HL-60 (cell line): ENCODE data around the gene NCK2.

Experiments used
- DNase-seq, 2 experiments: peaks; one replicate each; pipeline ENCODE4 v3.0.0-alpha.2; 2010 to 2020; ENCODE audit warnings: low read depth in 1 of 2, low spot score in 1 of 2
- H3K27ac ChIP-seq: fragments of 250-450 bp; sonication (Bioruptor Pico); replicated peaks from 2 replicates; pipeline ENCODE4 v1.5.1; 2020; ENCODE audit warnings: mild to moderate bottlenecking, moderate library complexity
- H3K27me3 ChIP-seq: fragments of 250-450 bp; sonication (Bioruptor Pico); 2 replicates; pipeline ENCODE4 v1.5.1; 2021; ENCODE audit warnings: mild to moderate bottlenecking, moderate library complexity; ENCODE audit not compliant: insufficient read depth, poor library complexity, severe bottlenecking
- H3K4me3 ChIP-seq: replicated peaks from 2 replicates; pipeline ENCODE4 v1.5.1; 2011; ENCODE audit warnings: mild to moderate bottlenecking, control low read depth, low read length; ENCODE audit not compliant: insufficient read depth
- CTCF ChIP-seq: IDR thresholded peaks from one replicate; pipeline ENCODE4 v1.5.1; 2011; ENCODE audit warnings: low read length, control low read depth, inconsistent platforms; ENCODE audit not compliant: insufficient read depth
- GABPA ChIP-seq: IDR thresholded peaks from 2 replicates; pipeline ENCODE4 v1.6.1; 2012; ENCODE audit warnings: low read depth
- POLR2AphosphoS5 ChIP-seq: IDR thresholded peaks from 2 replicates; pipeline ENCODE4 v1.6.1; 2012; ENCODE audit warnings: low read depth
- REST ChIP-seq: IDR thresholded peaks from 2 replicates; pipeline ENCODE4 v1.6.1; 2012; ENCODE audit warnings: low read depth; ENCODE audit not compliant: insufficient replicate concordance
- SPI1 ChIP-seq: IDR thresholded peaks from 2 replicates; pipeline ENCODE4 v1.6.1; 2012; ENCODE audit warnings: low read depth, mild to moderate bottlenecking, borderline replicate concordance

The NCK2 gene

DNA sequence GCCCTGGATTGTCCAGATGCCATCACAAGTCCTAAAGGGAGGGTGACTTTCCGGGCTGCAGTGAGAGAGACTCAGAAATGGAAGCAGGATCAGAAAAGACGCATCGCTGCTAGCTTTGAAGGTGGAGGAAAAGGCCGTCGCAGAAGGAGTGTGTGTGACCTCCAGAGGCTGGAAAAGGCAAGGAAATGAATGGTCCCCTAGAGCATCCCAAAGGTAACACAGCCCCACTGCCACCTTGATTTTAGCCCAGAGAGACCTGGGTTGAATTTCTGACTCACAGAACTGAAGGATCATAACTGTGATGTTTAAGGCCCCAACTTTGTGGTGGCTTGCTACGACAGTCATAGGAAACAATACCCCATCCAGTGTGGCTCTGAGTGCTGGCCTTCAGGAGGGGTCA lies 8.6 kb upstream of the NCK2 start:
- TF ChIP-seq CTCF (no peak), SPI1 (no peak), REST (no peak), GABPA (no peak), POLR2AphosphoS5 (no peak)
- Histone ChIP-seq H3K4me3 (no peak overlapping the region), H3K27ac (no peak overlapping the region), H3K27me3 (no peaks in the 10 kb centered on the region)
- no peak for DNase-seq

- Histone ChIP-seq H3K27ac (no peak overlapping the region), H3K4me3 (no peak overlapping the region), H3K27me3 (no peaks in the 10 kb centered on the region)
- TF ChIP-seq GABPA = no peak
- no peak for TF ChIP-seq REST
- TF ChIP-seq SPI1 = no peak
- no peak for TF ChIP-seq CTCF
- no peak for TF ChIP-seq POLR2AphosphoS5
- no peak for DNase-seq
Observed at GRCh38 chr2:105737980-105738657, 6.6 kb upstream of the NCK2 start.

DNA sequence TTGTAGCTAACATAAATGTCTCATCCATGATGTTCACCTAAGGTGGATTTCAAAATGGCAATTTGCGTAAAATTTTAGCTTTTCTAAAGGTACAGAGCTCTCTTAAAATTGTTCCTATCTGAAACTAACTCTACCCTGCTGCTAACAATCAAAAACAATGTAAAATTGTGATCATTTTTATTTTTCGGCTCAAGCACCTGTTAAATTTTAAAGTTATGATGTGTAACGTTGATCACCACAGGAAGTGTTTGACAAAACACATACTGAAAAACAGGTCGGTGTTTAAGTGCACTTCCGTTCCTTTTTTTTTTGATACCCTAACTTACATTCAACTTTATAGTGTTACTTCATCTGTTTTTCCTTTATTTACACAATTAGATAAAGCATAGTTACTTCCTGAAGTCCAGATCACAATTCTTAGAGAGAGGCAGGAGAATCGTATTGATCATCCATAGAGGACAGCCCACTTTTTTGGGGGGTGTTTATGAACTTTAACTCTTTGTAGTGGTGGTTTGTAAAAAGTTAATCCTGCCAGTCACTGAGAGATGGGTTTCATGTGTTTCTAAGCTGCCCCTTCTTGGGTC lies 6.0 kb upstream of the NCK2 start:
- H3K27me3 ChIP-seq = no peaks in the 10 kb centered on the region
- no peak overlapping the region for H3K4me3 ChIP-seq
- DNase-seq = no peak
- no peak overlapping the region for H3K27ac ChIP-seq
- TF ChIP-seq CTCF = no peak
- no peak for TF ChIP-seq POLR2AphosphoS5
- no peak for TF ChIP-seq SPI1
- TF ChIP-seq GABPA = no peak
- TF ChIP-seq REST = no peak
